Progenitor cell of endocrine pancreas (in vitro differentiated cells): ENCODE measurements around the gene TSPAN4. TPM values are rescaled to one million over a fixed set of nuclear protein-coding genes. Genes with fewer than 3 reads are reported as not detected.
A peak's percentile ranks its signal among the peaks of the same experiment; 100 is the strongest.

Experiments
- DNase-seq: peaks from one replicate; pipeline ENCODE4 v3.0.0; 2021; ENCODE audit warnings: low spot score; ENCODE audit not compliant: unreplicated experiment
- H3K27ac Mint-ChIP-seq: 2 replicates; pipeline ENCODE4 v1.8.0; 2021; ENCODE audit warnings: mild to moderate bottlenecking, moderate library complexity, mixed read lengths
- H3K27me3 Mint-ChIP-seq: 2 replicates; pipeline ENCODE4 v1.8.0; 2021; ENCODE audit warnings: mixed read lengths
- H3K36me3 Mint-ChIP-seq: 2 replicates; pipeline ENCODE4 v1.8.0; 2022; ENCODE audit warnings: mixed read lengths; ENCODE audit not compliant: insufficient read depth
- H3K4me1 Mint-ChIP-seq: 2 replicates; pipeline ENCODE4 v1.8.0; 2021; ENCODE audit warnings: low read depth, mixed read lengths
- H3K4me3 Mint-ChIP-seq: 2 replicates; pipeline ENCODE4 v1.8.0; 2021; ENCODE audit warnings: low read depth, mild to moderate bottlenecking, moderate library complexity, mixed read lengths
- H3K9me3 Mint-ChIP-seq: 2 replicates; pipeline ENCODE4 v1.8.0; 2021; ENCODE audit warnings: low read depth, mixed read lengths
- total RNA-seq: library from RNA; stranded (reverse); gene quantifications from 2 replicates; pipeline ENCODE4 v1.2.1, GENCODE V29; 2021
- TF ChIP-seq, protein P1 (sequence below): fragments of 200-600 bp; sonication (generic); IDR thresholded peaks from one replicate; pipeline ENCODE4 v1.5.0; 2021; ENCODE audit warnings: antibody characterized with exemption, mild to moderate bottlenecking; ENCODE audit not compliant: unreplicated experiment

Gene TSPAN4
- total RNA-seq, 1 donor from 2014 or later, result 24.9 TPM

DNA sequence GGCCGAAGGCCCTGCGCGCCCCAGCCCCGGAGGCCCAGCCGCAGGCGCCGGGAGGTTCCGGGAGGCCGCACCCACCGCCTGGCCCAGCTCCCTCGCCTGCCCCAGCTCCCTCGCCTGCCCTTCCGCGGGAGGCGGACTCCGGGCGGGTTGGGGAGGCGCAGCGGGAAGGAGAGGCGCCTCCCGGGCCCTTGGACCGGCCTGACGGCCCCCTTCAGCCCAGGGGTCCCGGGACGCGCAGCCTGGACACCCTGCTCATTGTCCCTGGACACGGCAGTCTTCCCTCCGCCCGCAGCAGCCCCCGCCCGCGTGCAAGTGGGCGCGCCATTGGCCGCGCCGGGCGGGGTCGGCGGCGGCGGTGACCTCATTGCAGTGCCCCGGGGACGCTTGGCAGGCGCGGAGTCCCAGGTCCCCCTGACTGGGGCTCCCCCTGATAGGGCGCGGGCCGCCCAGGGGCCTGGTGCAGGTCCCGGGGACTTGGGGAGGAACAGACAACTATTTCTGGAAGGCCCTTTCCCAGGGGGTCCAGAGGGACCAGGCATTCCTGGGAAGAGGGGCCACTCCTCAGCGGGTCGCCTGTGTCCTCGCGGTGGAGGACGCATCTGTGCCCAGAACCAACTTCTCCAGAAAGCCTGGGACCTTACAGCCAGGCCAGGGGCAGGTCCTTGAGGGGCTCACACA is 9.4 kb upstream of the TSPAN4 start:
- Mint-ChIP-seq H3K9me3 (no peaks in the 10 kb centered on the region), H3K27ac (no peak overlapping the region), H3K4me3 (peak overlapping the region; percentile 68), H3K4me1 (peaks cover 6% of the 10 kb centered on the region), H3K36me3 (no peaks in the 10 kb centered on the region), H3K27me3 (peaks cover 28% of the 10 kb centered on the region)
- peak; percentile 44 for DNase-seq
- TF ChIP-seq, protein P1, sequence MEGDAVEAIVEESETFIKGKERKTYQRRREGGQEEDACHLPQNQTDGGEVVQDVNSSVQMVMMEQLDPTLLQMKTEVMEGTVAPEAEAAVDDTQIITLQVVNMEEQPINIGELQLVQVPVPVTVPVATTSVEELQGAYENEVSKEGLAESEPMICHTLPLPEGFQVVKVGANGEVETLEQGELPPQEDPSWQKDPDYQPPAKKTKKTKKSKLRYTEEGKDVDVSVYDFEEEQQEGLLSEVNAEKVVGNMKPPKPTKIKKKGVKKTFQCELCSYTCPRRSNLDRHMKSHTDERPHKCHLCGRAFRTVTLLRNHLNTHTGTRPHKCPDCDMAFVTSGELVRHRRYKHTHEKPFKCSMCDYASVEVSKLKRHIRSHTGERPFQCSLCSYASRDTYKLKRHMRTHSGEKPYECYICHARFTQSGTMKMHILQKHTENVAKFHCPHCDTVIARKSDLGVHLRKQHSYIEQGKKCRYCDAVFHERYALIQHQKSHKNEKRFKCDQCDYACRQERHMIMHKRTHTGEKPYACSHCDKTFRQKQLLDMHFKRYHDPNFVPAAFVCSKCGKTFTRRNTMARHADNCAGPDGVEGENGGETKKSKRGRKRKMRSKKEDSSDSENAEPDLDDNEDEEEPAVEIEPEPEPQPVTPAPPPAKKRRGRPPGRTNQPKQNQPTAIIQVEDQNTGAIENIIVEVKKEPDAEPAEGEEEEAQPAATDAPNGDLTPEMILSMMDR, result no peak

DNA sequence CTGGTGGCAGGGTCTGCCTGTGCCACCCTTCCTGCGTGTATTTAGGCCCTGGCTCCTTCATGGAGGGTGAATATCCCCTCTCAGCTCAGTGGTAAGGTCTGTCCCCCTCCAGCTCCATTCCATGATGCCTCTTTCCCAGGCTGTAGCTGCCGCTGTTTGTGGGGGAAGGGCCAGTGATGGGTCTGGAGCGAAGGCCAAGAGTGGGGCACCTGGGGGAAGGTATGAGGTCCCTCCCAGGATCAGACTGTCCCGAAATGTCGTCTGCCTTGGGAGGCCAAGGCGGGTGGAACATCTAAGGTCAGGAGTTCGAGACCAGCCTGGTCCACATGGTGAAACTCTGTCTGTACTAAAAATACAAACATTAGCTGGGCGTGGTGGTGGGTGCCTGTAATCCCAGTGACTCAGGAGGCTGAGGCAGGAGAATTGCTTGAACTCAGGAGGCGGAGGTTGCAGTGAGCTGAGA is 8.8 kb upstream of the TSPAN4 start:
- H3K4me3 Mint-ChIP-seq, result peak overlapping the region; percentile 68
- peaks cover 21% of the 10 kb centered on the region for H3K27me3 Mint-ChIP-seq
- no peaks in the 10 kb centered on the region for H3K36me3 Mint-ChIP-seq
- H3K4me1 Mint-ChIP-seq, result peaks cover 6% of the 10 kb centered on the region
- peak overlapping the region; percentile 59 for H3K27ac Mint-ChIP-seq
- DNase-seq, result no peak
- TF ChIP-seq, protein P1, result no peak
- H3K9me3 Mint-ChIP-seq, result no peaks in the 10 kb centered on the region

DNA sequence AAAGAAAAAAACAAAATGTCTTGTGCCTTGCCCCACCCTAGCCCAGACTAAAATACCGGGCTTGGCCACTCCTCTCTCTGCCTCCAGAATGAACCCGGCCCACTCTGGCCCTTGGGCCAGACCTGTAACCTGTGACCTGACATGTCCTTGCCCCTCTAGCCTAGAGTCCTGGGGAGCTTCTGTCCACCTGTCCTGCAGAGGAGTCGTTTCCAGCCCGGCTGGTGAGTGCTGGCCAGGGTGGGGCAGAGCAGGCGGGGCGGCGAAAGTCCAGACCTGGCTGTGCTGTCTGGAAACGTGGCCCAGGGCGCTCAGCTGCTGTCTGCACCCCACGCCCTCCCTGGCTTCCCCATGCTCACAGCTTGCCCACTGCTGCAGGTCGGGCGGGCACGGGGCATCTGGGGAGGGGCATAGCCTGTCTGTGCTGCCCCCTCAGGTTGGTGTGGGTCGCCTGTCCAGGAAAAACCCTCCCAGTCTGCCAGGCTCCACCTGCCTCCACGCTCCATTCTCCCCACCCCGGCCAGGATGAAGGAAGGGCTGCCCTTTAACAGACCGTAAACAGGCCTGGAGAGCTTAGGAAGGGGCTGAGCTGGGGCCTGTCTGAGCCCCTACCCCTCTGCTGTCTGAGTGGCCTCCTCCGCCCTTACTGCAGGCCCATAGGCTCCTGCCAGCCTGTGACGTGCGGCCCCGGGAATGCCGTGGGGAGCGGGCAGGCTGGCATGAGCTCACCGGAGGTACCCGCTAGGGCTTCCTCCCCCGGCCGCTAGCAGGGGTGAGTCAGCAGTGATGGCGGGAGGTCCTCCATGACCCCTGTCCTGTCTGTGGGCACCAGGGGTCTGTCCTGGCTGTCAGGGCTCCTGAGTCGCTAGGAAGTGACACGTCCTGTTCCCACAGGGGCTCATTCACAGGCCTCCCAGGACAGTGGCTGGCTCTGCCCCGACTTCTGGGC is 8.0 kb upstream of the TSPAN4 start:
- peak overlapping the region; percentile 68 for H3K4me3 Mint-ChIP-seq
- peak overlapping the region; percentile 59 for H3K27ac Mint-ChIP-seq
- peaks cover 6% of the 10 kb centered on the region for H3K4me1 Mint-ChIP-seq
- no peaks in the 10 kb centered on the region for H3K36me3 Mint-ChIP-seq
- TF ChIP-seq, protein P1, result no peak
- H3K27me3 Mint-ChIP-seq, result peaks cover 14% of the 10 kb centered on the region
- no peak for DNase-seq
- no peaks in the 10 kb centered on the region for H3K9me3 Mint-ChIP-seq

DNA sequence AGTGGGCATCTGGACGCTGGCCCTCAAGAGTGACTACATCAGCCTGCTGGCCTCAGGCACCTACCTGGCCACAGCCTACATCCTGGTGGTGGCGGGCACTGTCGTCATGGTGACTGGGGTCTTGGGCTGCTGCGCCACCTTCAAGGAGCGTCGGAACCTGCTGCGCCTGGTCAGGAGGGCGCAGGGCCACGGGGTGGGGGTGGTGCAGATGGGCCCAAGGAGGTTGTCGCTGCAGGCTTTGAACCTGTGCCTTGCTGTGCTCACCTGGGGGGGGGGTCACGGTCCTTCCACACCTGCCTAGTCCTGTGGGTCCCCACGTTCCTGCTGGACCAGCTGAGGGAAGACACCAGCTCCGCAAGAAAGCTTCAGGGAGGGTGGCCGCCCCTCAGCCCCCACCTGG is 6.4 kb upstream of the TSPAN4 start:
- TF ChIP-seq, protein P1, result no peak

DNA sequence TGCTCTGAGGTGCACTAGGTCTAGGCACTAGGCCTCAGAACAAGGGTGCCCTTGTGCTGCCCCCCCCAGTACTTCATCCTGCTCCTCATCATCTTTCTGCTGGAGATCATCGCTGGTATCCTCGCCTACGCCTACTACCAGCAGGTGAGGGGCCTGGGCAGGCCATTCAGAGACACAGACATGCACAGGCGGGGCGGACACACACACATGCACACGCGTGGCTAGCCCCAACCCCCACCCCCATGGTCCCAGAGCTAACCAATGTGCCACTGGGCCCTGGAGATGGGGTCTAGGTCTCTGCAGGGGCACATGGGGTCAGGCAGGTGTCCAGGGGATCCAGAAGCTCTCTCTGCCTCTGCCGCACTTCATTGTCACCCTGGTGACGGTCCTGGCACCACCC is 6.0 kb upstream of the TSPAN4 start:
- TF ChIP-seq, protein P1, result no peak
- H3K9me3 Mint-ChIP-seq, result no peaks in the 10 kb centered on the region
- H3K27me3 Mint-ChIP-seq, result peaks cover 6% of the 10 kb centered on the region
- DNase-seq, result no peak
- H3K27ac Mint-ChIP-seq, result no peak overlapping the region
- H3K36me3 Mint-ChIP-seq, result no peaks in the 10 kb centered on the region
- no peak overlapping the region for H3K4me3 Mint-ChIP-seq
- H3K4me1 Mint-ChIP-seq, result peaks cover 11% of the 10 kb centered on the region

More for the DNA sequence above, 6.4 kb upstream of the TSPAN4 start:
- Mint-ChIP-seq H3K36me3 (no peaks in the 10 kb centered on the region), H3K27ac (no peak overlapping the region), H3K27me3 (peaks cover 10% of the 10 kb centered on the region), H3K9me3 (no peaks in the 10 kb centered on the region), H3K4me3 (no peak overlapping the region), H3K4me1 (peaks cover 10% of the 10 kb centered on the region)
- no peak for DNase-seq
